IPS-18c (cell line): ENCODE measurements around the gene SSR4.
"Not testable (repeated sequence)": the region's sequence is repeated elsewhere in the genome, so short reads cannot be mapped to it uniquely, and the experiment has no call there.

Source experiments
- H3K4me3 ChIP-seq: 2 replicates; pipeline ENCODE4 v1.7.0; 2013; ENCODE audit warnings: low read depth, mild to moderate bottlenecking, low read length, moderate library complexity; ENCODE audit not compliant: insufficient read depth
- H3K9me3 ChIP-seq: one replicate; pipeline ENCODE4 v1.6.1; 2013; ENCODE audit warnings: mild to moderate bottlenecking, low read length, moderate library complexity; ENCODE audit not compliant: control insufficient read depth, insufficient read depth

Gene SSR4

GRCh38 chrX:153794018-153794896 lies at the start of gene SSR4, which contains the start of gene IDH3G:
SSR4 (plus strand) TSS chrX:153794668; CDS start chrX:153794688, 20 bp downstream.
IDH3G (minus strand) TSS chrX:153794375; CDS start chrX:153794326, 49 bp downstream.
- peaks cover 14% of the 10 kb centered on the region for H3K9me3 ChIP-seq
- H3K4me3 ChIP-seq = peak within 1 kb of the TSS; percentile 85

GRCh38 chrX:153745067-153745433 lies 49.4 kb upstream of the SSR4 start:
- H3K4me3 ChIP-seq, H3K9me3 ChIP-seq: not testable (repeated sequence)

- peaks cover 3% of the 10 kb centered on the region for H3K9me3 ChIP-seq
- no peak overlapping the region for H3K4me3 ChIP-seq
Observed at GRCh38 chrX:153746359-153746758, 48.1 kb upstream of the SSR4 start.

- H3K9me3 ChIP-seq, H3K4me3 ChIP-seq: not testable (repeated sequence)
Observed at GRCh38 chrX:153746991-153747390, 47.5 kb upstream of the SSR4 start.

GRCh38 chrX:153749017-153749416 lies 45.5 kb upstream of the SSR4 start:
- H3K4me3 ChIP-seq, H3K9me3 ChIP-seq: not testable (repeated sequence)

- Histone ChIP-seq H3K4me3 (no peak overlapping the region), H3K9me3 (peaks cover 7% of the 10 kb centered on the region)
Observed at GRCh38 chrX:153750127-153750774, 44.2 kb upstream of the SSR4 start.

- H3K9me3 ChIP-seq = peaks cover 7% of the 10 kb centered on the region
Observed at GRCh38 chrX:153755136-153755535, 39.3 kb upstream of the SSR4 start.

GRCh38 chrX:153761863-153762262 lies 32.6 kb upstream of the SSR4 start:
- peaks cover 15% of the 10 kb centered on the region for H3K9me3 ChIP-seq
- H3K4me3 ChIP-seq = no peak overlapping the region

More at GRCh38 chrX:153755136-153755535, 39.3 kb upstream of the SSR4 start:
- no peak overlapping the region for H3K4me3 ChIP-seq

GRCh38 chrX:153762626-153763173 lies 31.8 kb upstream of the SSR4 start:
- Histone ChIP-seq H3K9me3 (peaks cover 15% of the 10 kb centered on the region), H3K4me3 (no peak overlapping the region)

- peaks cover 18% of the 10 kb centered on the region for H3K9me3 ChIP-seq
- no peak overlapping the region for H3K4me3 ChIP-seq
Observed at GRCh38 chrX:153763298-153763932, 31.1 kb upstream of the SSR4 start.

GRCh38 chrX:153763989-153764755 lies 30.3 kb upstream of the SSR4 start, which contains the start of gene PLXNB3:
PLXNB3 (plus strand) TSS chrX:153764249; CDS start chrX:153765536, 1,287 bp downstream.
- no peak within 1 kb of the TSS; the same call in 1 of the 2 replicates for H3K4me3 ChIP-seq
- peaks cover 22% of the 10 kb centered on the region for H3K9me3 ChIP-seq

- no peak overlapping the region for H3K4me3 ChIP-seq
- H3K9me3 ChIP-seq = peaks cover 24% of the 10 kb centered on the region
Observed at GRCh38 chrX:153764786-153765137, 29.7 kb upstream of the SSR4 start.

GRCh38 chrX:153765138-153766079 lies 29.1 kb upstream of the SSR4 start:
- no peak overlapping the region for H3K4me3 ChIP-seq
- peaks cover 27% of the 10 kb centered on the region for H3K9me3 ChIP-seq

GRCh38 chrX:153766098-153766817 lies 28.2 kb upstream of the SSR4 start:
- Histone ChIP-seq H3K9me3 (peaks cover 29% of the 10 kb centered on the region), H3K4me3 (no peak overlapping the region; the same call in 1 of the 2 replicates)
